GM23338 (cell line): ENCODE results near the gene MBD3L4. TPM values are rescaled to one million over a fixed set of nuclear protein-coding genes. Genes with fewer than 3 reads are reported as not detected.

Experiments used
- ATAC-seq: fragments of 200-7000 bp; cut with Tn5 transposase; 3 replicates; pipeline ENCODE4 v1.9.1; 2020
- DNase-seq: peaks from one replicate; pipeline ENCODE4 v3.0.0-alpha.2; 2015; ENCODE audit warnings: low spot score
- H2AFZ ChIP-seq: fragments of 200-600 bp; sonication (generic); 2 replicates; pipeline ENCODE4 v1.8.0; 2016; ENCODE audit warnings: antibody characterized with exemption, mild to moderate bottlenecking, moderate library complexity
- H3F3A ChIP-seq: fragments of 200-600 bp; sonication (generic); replicated peaks from 2 replicates; pipeline ENCODE4 v1.8.0; 2017; ENCODE audit warnings: antibody characterized with exemption, mixed run types, low read depth
- H3K27ac ChIP-seq: fragments of 200-600 bp; sonication (generic); 2 replicates; pipeline ENCODE4 v1.6.1; 2016; ENCODE audit warnings: low read depth
- H3K27me3 ChIP-seq: fragments of 200-600 bp; sonication (generic); 2 replicates; pipeline ENCODE4 v1.8.0; 2016; ENCODE audit warnings: mild to moderate bottlenecking, mixed run types, moderate library complexity; ENCODE audit not compliant: insufficient read depth
- H3K36me3 ChIP-seq: fragments of 200-600 bp; sonication (generic); 2 replicates; pipeline ENCODE4 v1.8.0; 2016; ENCODE audit warnings: mild to moderate bottlenecking; ENCODE audit not compliant: insufficient read depth
- H3K4me1 ChIP-seq: fragments of 200-600 bp; sonication (generic); 2 replicates; pipeline ENCODE4 v1.8.0; 2016; ENCODE audit warnings: mild to moderate bottlenecking, moderate library complexity; ENCODE audit not compliant: insufficient read depth
- H3K4me2 ChIP-seq: fragments of 200-600 bp; sonication (generic); 2 replicates; pipeline ENCODE4 v1.7.1; 2017; ENCODE audit warnings: mixed run types
- H3K4me3 ChIP-seq: fragments of 200-600 bp; sonication (generic); 2 replicates; pipeline ENCODE4 v1.6.1; 2016; ENCODE audit warnings: mixed run types
- H3K79me2 ChIP-seq: fragments of 200-600 bp; sonication (generic); replicated peaks from 2 replicates; pipeline ENCODE4 v1.8.0; 2017; ENCODE audit warnings: mild to moderate bottlenecking; ENCODE audit not compliant: insufficient read depth
- H3K9me2 ChIP-seq: fragments of 200-600 bp; sonication (generic); 2 replicates; pipeline ENCODE4 v1.8.0; 2017; ENCODE audit not compliant: insufficient read depth
- H4K20me1 ChIP-seq: fragments of 200-600 bp; sonication (generic); replicated peaks from 2 replicates; pipeline ENCODE4 v1.8.0; 2017; ENCODE audit warnings: mild to moderate bottlenecking; ENCODE audit not compliant: insufficient read depth
- H3K27ac Mint-ChIP-seq: 2 replicates; pipeline ENCODE4 v1.8.0; 2020; ENCODE audit warnings: inconsistent platforms, mild to moderate bottlenecking, moderate library complexity, mixed read lengths
- H3K27me3 Mint-ChIP-seq: 3 replicates; pipeline ENCODE4 v1.8.0; 2022; ENCODE audit warnings: low read depth, mild to moderate bottlenecking, moderate library complexity, mixed read lengths, inconsistent platforms; ENCODE audit not compliant: insufficient read depth, poor library complexity
- H3K36me3 Mint-ChIP-seq: 3 replicates; pipeline ENCODE4 v1.8.0; 2021; ENCODE audit warnings: low read depth, mild to moderate bottlenecking, inconsistent platforms, moderate library complexity, mixed read lengths
- H3K4me1 Mint-ChIP-seq: 3 replicates; pipeline ENCODE4 v1.8.0; 2020; ENCODE audit warnings: mild to moderate bottlenecking, inconsistent platforms, mixed read lengths
- H3K4me3 Mint-ChIP-seq: 3 replicates; pipeline ENCODE4 v1.8.0; 2021; ENCODE audit warnings: moderate library complexity, mild to moderate bottlenecking, inconsistent platforms, mixed read lengths
- H3K9me3 Mint-ChIP-seq: 3 replicates; pipeline ENCODE4 v1.8.0; 2020; ENCODE audit warnings: moderate library complexity, mild to moderate bottlenecking, inconsistent platforms, mixed read lengths
- CREB1 ChIP-seq: fragments of 250-450 bp; sonication (Bioruptor Pico); IDR thresholded peaks from 2 replicates; pipeline ENCODE4 v1.5.0; 2020; ENCODE audit warnings: low read depth, mild to moderate bottlenecking, moderate library complexity
- EZH2 ChIP-seq: fragments of 200-600 bp; sonication (generic); IDR thresholded peaks from one replicate; pipeline ENCODE4 v1.8.0; 2017; ENCODE audit warnings: antibody characterized with exemption, mild to moderate bottlenecking, low read depth; ENCODE audit not compliant: unreplicated experiment
- EZH2phosphoT487 ChIP-seq: fragments of 200-600 bp; sonication (generic); IDR thresholded peaks from one replicate; pipeline ENCODE4 v1.8.1; 2018; ENCODE audit warnings: antibody characterized with exemption; ENCODE audit not compliant: unreplicated experiment
- JUNB ChIP-seq: IDR thresholded peaks from one replicate; pipeline ENCODE4 v1.6.1; 2016; ENCODE audit warnings: antibody characterized with exemption; ENCODE audit not compliant: unreplicated experiment
- NANOG ChIP-seq: IDR thresholded peaks from 2 replicates; pipeline ENCODE4 v1.6.1; 2016; ENCODE audit warnings: antibody characterized with exemption, borderline replicate concordance
- POLR2AphosphoS5 ChIP-seq: IDR thresholded peaks from 2 replicates; pipeline ENCODE4 v1.6.1; 2016; ENCODE audit warnings: antibody characterized with exemption, low read depth
- STAT1 ChIP-seq: IDR thresholded peaks from one replicate; pipeline ENCODE4 v1.6.1; 2016; ENCODE audit warnings: antibody characterized with exemption; ENCODE audit not compliant: unreplicated experiment
- ZNF114 ChIP-seq: fragments of 250-450 bp; sonication (Bioruptor Pico); IDR thresholded peaks from 2 replicates; pipeline ENCODE4 v1.5.0; 2020; ENCODE audit warnings: mild to moderate bottlenecking, moderate library complexity
- ZNF331 ChIP-seq: fragments of 250-450 bp; sonication (Bioruptor Pico); IDR thresholded peaks from 2 replicates; pipeline ENCODE4 v1.5.0; 2020; ENCODE audit warnings: low read depth, mild to moderate bottlenecking, moderate library complexity
- polyA plus RNA-seq: library from polyadenylated mRNA; unstranded; fragments of >200 nt; fragmentation: Nextera tagmentation; extraction: Ambion mirVana; gene quantifications from 2 replicates; pipeline ENCODE4 v1.2.1, GENCODE V29; 2016
- total RNA-seq: library from RNA; depleted of rRNA; stranded (reverse); fragments of >200 nt; shearing (Covaris generic); gene quantifications from 2 replicates; pipeline ENCODE4 v1.2.3, GENCODE V29; 2014
- TF ChIP-seq, protein P1 (sequence below): IDR thresholded peaks from one replicate; pipeline ENCODE4 v1.6.1; 2018; ENCODE audit warnings: antibody characterized with exemption; ENCODE audit not compliant: unreplicated experiment
- TF ChIP-seq, protein P2 (sequence below), 2 experiments: fragments of 200-600 bp in 1 of 2; sonication (generic) in 1 of 2; conservative IDR thresholded peaks; 2 replicates each; pipeline versions ENCODE4 v1.5.1 to v1.6.1; 2016 to 2017; ENCODE audit warnings: antibody characterized with exemption in 2 of 2, low read depth in 2 of 2, mild to moderate bottlenecking in 2 of 2, moderate library complexity in 1 of 2
- TF ChIP-seq, protein P3 (sequence below): IDR thresholded peaks from 2 replicates; pipeline ENCODE4 v1.6.1; 2016; ENCODE audit warnings: antibody characterized with exemption

Gene MBD3L4
- total and polyA plus RNA-seq, 2 experiments from 2014 or later: not detected

DNA sequence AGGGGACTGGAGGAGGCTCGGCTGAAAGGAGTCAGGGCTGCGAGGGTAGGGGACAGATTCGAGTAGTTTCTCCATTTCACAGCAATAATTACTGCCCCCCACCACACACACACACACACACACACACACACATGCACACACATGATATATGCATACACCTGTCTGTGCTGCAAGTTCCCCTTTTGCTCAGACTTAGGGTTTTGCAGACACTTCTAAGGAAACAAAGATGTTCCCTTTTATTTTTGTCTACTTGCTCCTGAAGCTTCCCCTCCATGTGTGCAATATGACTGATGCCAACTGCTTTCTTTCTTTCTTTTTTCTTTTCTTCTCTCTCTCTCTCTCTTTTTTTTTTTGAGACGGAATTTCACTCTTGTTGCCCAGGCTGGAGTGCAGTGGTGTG, 32.1 kb downstream of the MBD3L4 start (continued):
- TF ChIP-seq, protein P1, sequence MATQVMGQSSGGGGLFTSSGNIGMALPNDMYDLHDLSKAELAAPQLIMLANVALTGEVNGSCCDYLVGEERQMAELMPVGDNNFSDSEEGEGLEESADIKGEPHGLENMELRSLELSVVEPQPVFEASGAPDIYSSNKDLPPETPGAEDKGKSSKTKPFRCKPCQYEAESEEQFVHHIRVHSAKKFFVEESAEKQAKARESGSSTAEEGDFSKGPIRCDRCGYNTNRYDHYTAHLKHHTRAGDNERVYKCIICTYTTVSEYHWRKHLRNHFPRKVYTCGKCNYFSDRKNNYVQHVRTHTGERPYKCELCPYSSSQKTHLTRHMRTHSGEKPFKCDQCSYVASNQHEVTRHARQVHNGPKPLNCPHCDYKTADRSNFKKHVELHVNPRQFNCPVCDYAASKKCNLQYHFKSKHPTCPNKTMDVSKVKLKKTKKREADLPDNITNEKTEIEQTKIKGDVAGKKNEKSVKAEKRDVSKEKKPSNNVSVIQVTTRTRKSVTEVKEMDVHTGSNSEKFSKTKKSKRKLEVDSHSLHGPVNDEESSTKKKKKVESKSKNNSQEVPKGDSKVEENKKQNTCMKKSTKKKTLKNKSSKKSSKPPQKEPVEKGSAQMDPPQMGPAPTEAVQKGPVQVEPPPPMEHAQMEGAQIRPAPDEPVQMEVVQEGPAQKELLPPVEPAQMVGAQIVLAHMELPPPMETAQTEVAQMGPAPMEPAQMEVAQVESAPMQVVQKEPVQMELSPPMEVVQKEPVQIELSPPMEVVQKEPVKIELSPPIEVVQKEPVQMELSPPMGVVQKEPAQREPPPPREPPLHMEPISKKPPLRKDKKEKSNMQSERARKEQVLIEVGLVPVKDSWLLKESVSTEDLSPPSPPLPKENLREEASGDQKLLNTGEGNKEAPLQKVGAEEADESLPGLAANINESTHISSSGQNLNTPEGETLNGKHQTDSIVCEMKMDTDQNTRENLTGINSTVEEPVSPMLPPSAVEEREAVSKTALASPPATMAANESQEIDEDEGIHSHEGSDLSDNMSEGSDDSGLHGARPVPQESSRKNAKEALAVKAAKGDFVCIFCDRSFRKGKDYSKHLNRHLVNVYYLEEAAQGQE: no peak
- TF ChIP-seq POLR2AphosphoS5 (no peak), JUNB (no peak), ZNF331 (no peak), NANOG (no peak), EZH2phosphoT487 (no peak), STAT1 (no peak), CREB1 (no peak), EZH2 (no peak), ZNF114 (CRISPR knock-in tag) (no peak)
- TF ChIP-seq, protein P2, sequence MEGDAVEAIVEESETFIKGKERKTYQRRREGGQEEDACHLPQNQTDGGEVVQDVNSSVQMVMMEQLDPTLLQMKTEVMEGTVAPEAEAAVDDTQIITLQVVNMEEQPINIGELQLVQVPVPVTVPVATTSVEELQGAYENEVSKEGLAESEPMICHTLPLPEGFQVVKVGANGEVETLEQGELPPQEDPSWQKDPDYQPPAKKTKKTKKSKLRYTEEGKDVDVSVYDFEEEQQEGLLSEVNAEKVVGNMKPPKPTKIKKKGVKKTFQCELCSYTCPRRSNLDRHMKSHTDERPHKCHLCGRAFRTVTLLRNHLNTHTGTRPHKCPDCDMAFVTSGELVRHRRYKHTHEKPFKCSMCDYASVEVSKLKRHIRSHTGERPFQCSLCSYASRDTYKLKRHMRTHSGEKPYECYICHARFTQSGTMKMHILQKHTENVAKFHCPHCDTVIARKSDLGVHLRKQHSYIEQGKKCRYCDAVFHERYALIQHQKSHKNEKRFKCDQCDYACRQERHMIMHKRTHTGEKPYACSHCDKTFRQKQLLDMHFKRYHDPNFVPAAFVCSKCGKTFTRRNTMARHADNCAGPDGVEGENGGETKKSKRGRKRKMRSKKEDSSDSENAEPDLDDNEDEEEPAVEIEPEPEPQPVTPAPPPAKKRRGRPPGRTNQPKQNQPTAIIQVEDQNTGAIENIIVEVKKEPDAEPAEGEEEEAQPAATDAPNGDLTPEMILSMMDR (conservative IDR thresholded peaks at IDR 0.05; ENCODE audit: low read depth in 2 of 2): no peak
- TF ChIP-seq, protein P3, sequence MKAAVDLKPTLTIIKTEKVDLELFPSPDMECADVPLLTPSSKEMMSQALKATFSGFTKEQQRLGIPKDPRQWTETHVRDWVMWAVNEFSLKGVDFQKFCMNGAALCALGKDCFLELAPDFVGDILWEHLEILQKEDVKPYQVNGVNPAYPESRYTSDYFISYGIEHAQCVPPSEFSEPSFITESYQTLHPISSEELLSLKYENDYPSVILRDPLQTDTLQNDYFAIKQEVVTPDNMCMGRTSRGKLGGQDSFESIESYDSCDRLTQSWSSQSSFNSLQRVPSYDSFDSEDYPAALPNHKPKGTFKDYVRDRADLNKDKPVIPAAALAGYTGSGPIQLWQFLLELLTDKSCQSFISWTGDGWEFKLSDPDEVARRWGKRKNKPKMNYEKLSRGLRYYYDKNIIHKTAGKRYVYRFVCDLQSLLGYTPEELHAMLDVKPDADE: no peak

- Histone ChIP-seq H3K27ac (no peak overlapping the region), H2AFZ (no peak overlapping the region), H3K79me2 (no peaks in the 10 kb centered on the region), H3K27me3 (no peaks in the 10 kb centered on the region), H3K9me2 (no peaks in the 10 kb centered on the region), H3K36me3 (peaks cover 3% of the 10 kb centered on the region; the same call in 1 of the 2 replicates), H3F3A (no peaks in the 10 kb centered on the region), H3K4me2 (no peak overlapping the region), H4K20me1 (no peaks in the 10 kb centered on the region), H3K4me3 (no peak overlapping the region), H3K4me1 (no peaks in the 10 kb centered on the region)
- Mint-ChIP-seq H3K4me1 (no peaks in the 10 kb centered on the region), H3K9me3 (peaks cover 85% of the 10 kb centered on the region), H3K27ac (no peak overlapping the region), H3K36me3 (peaks cover 26% of the 10 kb centered on the region; the same call in 2 of the 3 replicates), H3K4me3 (no peak overlapping the region), H3K27me3 (peaks cover 4% of the 10 kb centered on the region)
- DNase-seq (no peak), ATAC-seq (no peak)
- no peak for TF ChIP-seq JUNB
- TF ChIP-seq ZNF114 (CRISPR knock-in tag): no peak
- TF ChIP-seq, protein P2 (conservative IDR thresholded peaks at IDR 0.05; ENCODE audit: low read depth in 2 of 2): no peak
- no peak for TF ChIP-seq EZH2
Measured at GRCh38 chr19:7006135-7006704, 33.8 kb downstream of the MBD3L4 start.
